Measurements from ENCODE around the gene BCL2L1. TPM values are rescaled to one million over a fixed set of nuclear protein-coding genes. Genes with fewer than 3 reads are reported as not detected.

BCL2L1 gene
- polyA plus RNA-seq, 1 donor from 2014 or later, result 125 TPM

DNA sequence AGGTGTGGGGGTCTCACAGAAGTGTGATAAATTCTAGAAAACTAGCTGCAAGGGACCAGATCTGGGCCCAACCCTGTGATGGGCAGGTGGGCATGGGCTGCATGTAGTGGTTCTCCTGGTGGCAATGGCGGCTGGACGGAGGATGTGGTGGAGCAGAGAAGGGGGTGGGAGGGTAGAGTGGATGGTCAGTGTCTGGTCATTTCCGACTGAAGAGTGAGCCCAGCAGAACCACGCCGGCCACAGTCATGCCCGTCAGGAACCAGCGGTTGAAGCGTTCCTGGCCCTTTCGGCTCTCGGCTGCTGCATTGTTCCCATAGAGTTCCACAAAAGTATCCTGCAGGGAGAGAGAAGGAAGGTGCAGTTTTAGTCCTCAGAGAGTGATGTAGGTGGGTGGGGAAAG lies 56.9 kb downstream of the BCL2L1 start:
- no peak for TF ChIP-seq MXI1 (conservative IDR thresholded peaks at IDR 0.05; ENCODE audit: poor library complexity, severe bottlenecking)
- TF ChIP-seq POLR2AphosphoS5 (IDR thresholded peaks at IDR 0.05), result no peak
- no peak for TF ChIP-seq SMC3 (conservative IDR thresholded peaks at IDR 0.05; ENCODE audit: poor library complexity)
- TF ChIP-seq RAD21 (conservative IDR thresholded peaks at IDR 0.05), result no peak
- TF ChIP-seq, protein P1, sequence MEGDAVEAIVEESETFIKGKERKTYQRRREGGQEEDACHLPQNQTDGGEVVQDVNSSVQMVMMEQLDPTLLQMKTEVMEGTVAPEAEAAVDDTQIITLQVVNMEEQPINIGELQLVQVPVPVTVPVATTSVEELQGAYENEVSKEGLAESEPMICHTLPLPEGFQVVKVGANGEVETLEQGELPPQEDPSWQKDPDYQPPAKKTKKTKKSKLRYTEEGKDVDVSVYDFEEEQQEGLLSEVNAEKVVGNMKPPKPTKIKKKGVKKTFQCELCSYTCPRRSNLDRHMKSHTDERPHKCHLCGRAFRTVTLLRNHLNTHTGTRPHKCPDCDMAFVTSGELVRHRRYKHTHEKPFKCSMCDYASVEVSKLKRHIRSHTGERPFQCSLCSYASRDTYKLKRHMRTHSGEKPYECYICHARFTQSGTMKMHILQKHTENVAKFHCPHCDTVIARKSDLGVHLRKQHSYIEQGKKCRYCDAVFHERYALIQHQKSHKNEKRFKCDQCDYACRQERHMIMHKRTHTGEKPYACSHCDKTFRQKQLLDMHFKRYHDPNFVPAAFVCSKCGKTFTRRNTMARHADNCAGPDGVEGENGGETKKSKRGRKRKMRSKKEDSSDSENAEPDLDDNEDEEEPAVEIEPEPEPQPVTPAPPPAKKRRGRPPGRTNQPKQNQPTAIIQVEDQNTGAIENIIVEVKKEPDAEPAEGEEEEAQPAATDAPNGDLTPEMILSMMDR (IDR thresholded peaks at IDR 0.05; ENCODE audit: poor library complexity, severe bottlenecking), result no peak
- TF ChIP-seq TAF1 (IDR thresholded peaks at IDR 0.05; ENCODE audit: low read depth), result no peak
- no peak for TF ChIP-seq EP300 (conservative IDR thresholded peaks at IDR 0.05; ENCODE audit: poor library complexity, severe bottlenecking)
- TF ChIP-seq, protein P2, sequence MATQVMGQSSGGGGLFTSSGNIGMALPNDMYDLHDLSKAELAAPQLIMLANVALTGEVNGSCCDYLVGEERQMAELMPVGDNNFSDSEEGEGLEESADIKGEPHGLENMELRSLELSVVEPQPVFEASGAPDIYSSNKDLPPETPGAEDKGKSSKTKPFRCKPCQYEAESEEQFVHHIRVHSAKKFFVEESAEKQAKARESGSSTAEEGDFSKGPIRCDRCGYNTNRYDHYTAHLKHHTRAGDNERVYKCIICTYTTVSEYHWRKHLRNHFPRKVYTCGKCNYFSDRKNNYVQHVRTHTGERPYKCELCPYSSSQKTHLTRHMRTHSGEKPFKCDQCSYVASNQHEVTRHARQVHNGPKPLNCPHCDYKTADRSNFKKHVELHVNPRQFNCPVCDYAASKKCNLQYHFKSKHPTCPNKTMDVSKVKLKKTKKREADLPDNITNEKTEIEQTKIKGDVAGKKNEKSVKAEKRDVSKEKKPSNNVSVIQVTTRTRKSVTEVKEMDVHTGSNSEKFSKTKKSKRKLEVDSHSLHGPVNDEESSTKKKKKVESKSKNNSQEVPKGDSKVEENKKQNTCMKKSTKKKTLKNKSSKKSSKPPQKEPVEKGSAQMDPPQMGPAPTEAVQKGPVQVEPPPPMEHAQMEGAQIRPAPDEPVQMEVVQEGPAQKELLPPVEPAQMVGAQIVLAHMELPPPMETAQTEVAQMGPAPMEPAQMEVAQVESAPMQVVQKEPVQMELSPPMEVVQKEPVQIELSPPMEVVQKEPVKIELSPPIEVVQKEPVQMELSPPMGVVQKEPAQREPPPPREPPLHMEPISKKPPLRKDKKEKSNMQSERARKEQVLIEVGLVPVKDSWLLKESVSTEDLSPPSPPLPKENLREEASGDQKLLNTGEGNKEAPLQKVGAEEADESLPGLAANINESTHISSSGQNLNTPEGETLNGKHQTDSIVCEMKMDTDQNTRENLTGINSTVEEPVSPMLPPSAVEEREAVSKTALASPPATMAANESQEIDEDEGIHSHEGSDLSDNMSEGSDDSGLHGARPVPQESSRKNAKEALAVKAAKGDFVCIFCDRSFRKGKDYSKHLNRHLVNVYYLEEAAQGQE (IDR thresholded peaks at IDR 0.05; ENCODE audit: borderline replicate concordance), result no peak
- no peak for TF ChIP-seq EZH2 (IDR thresholded peaks at IDR 0.05; ENCODE audit: borderline replicate concordance, insufficient read depth, low read length, poor library complexity, severe bottlenecking)
- no peak overlapping the region for H3K9ac ChIP-seq (ENCODE audit: low read length)
- no peaks in the 10 kb centered on the region for H3K79me2 ChIP-seq (replicated peaks; ENCODE audit: insufficient read depth, low read length)

DNA sequence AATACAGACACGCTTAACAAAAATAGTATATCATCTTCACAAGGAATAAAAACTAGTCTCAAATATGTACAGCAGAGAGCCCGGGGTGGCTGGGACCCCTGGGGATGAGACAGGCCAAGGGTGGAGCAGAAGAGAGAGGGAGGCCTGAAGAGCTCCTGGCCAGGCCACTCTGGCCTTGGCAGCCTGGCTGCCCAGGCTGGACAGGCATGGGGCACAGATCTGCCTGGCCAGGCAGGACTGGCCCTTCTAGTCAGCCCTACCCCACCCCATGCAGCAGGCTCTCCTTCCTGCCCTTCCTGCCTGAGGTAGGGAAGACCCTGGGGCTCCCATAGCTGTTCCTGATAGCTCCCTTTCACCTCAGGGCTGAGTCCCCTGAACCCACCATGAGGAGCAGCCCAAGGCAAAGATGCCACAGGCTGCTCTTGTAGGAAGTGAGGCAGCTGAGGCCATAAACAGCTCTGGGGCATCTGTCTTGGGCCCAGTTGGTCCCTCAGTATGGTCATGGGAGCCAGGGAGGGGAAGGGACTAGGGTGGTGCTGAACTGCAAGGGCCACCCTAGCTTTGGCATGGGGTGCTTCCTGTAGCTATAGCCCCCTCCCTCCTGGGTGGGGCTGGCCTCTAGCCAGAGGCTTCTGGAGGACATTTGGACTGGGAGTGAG lies 57.8 kb downstream of the BCL2L1 start:
- Histone ChIP-seq H3K4me2 (ENCODE audit: low read length) (no peak overlapping the region), H3K27me3 (ENCODE audit: insufficient read depth, low read depth, low read length) (no peaks in the 10 kb centered on the region), H3F3A (ENCODE audit: insufficient read depth, low read length, poor library complexity, severe bottlenecking) (no peaks in the 10 kb centered on the region), H3K27ac (ENCODE audit: low read length) (no peak overlapping the region), H3K9me2 (ENCODE audit: insufficient read depth, low read length) (no peaks in the 10 kb centered on the region), H3K9me3 (ENCODE audit: low read length) (no peaks in the 10 kb centered on the region), H3K36me3 (ENCODE audit: insufficient read depth, low read length) (peaks cover 19% of the 10 kb centered on the region), H3K4me3 (ENCODE audit: low read length) (no peak overlapping the region), H4K20me1 (ENCODE audit: insufficient read depth) (no peaks in the 10 kb centered on the region), H3K79me2 (replicated peaks; ENCODE audit: insufficient read depth, low read length) (no peaks in the 10 kb centered on the region), H2AFZ (ENCODE audit: low read depth, low read length) (no peak overlapping the region), H3K9ac (ENCODE audit: low read length) (no peak overlapping the region)
- no peak for TF ChIP-seq POLR2AphosphoS5 (IDR thresholded peaks at IDR 0.05)
- TF ChIP-seq MXI1 (conservative IDR thresholded peaks at IDR 0.05; ENCODE audit: poor library complexity, severe bottlenecking), result no peak
- TF ChIP-seq, protein P2 (IDR thresholded peaks at IDR 0.05; ENCODE audit: borderline replicate concordance), result no peak
- no peak for TF ChIP-seq SMC3 (conservative IDR thresholded peaks at IDR 0.05; ENCODE audit: poor library complexity)

More for the DNA sequence above, 56.9 kb downstream of the BCL2L1 start:
- Histone ChIP-seq H3K9me3 (ENCODE audit: low read length) (no peaks in the 10 kb centered on the region), H3K4me3 (ENCODE audit: low read length) (no peak overlapping the region), H3K27ac (ENCODE audit: low read length) (no peak overlapping the region), H3K4me2 (ENCODE audit: low read length) (no peak overlapping the region), H3K27me3 (ENCODE audit: insufficient read depth, low read depth, low read length) (no peaks in the 10 kb centered on the region), H3K36me3 (ENCODE audit: insufficient read depth, low read length) (peaks cover 19% of the 10 kb centered on the region), H2AFZ (ENCODE audit: low read depth, low read length) (no peak overlapping the region), H3K9me2 (ENCODE audit: insufficient read depth, low read length) (no peaks in the 10 kb centered on the region), H4K20me1 (ENCODE audit: insufficient read depth) (no peaks in the 10 kb centered on the region), H3F3A (ENCODE audit: insufficient read depth, low read length, poor library complexity, severe bottlenecking) (no peaks in the 10 kb centered on the region)
